GM11168 (cell line): Measurements from ENCODE around the gene CDKN3.
"Not testable (repeated sequence)": the region's sequence is repeated elsewhere in the genome, so short reads cannot be mapped to it uniquely, and the experiment has no call there.

ENCODE experiments used
- in situ Hi-C: fragments of 300-500 bp; cut with MboI; formaldehyde crosslinking; loops from one replicate; pipeline ENCODE4 v1.12.0; 2022; ENCODE audit warnings: low sequenced_read_pairs; ENCODE audit not compliant: unreplicated experiment

The CDKN3 gene

GRCh38 chr14:54411371-54411770 is 14.6 kb downstream of the CDKN3 start:
- in situ Hi-C loops: no loop called here

GRCh38 chr14:54420478-54421142 is 23.8 kb downstream of the CDKN3 start:
- in situ Hi-C loops: no loop called here

- in situ Hi-C loops: no loop called here
Observed at GRCh38 chr14:54423991-54424390, 27.2 kb downstream of the CDKN3 start.

GRCh38 chr14:54424479-54424901 is 27.7 kb downstream of the CDKN3 start:
- in situ Hi-C loops: no loop called here

- in situ Hi-C loops: no loop called here
Observed at GRCh38 chr14:54425068-54425467, 28.3 kb downstream of the CDKN3 start.

GRCh38 chr14:54425537-54426274 is 28.9 kb downstream of the CDKN3 start:
- in situ Hi-C loops: no loop called here

- in situ Hi-C loops: no loop called here
Observed at GRCh38 chr14:54427871-54428270, 31.1 kb downstream of the CDKN3 start.

- in situ Hi-C loops: no loop called here
Observed at GRCh38 chr14:54428527-54428926, 31.7 kb downstream of the CDKN3 start.

GRCh38 chr14:54435500-54435981 is 38.7 kb downstream of the CDKN3 start:
- in situ Hi-C loops: no loop called here

GRCh38 chr14:54437954-54438353 is 41.1 kb downstream of the CDKN3 start:
- in situ Hi-C loops: not testable (repeated sequence)

- in situ Hi-C loops: no loop called here
Observed at GRCh38 chr14:54438703-54439102, 41.9 kb downstream of the CDKN3 start.

GRCh38 chr14:54440037-54440436 is 43.2 kb downstream of the CDKN3 start:
- in situ Hi-C loops: no loop called here

GRCh38 chr14:54440476-54440872 is 43.7 kb downstream of the CDKN3 start:
- in situ Hi-C loops: no loop called here

GRCh38 chr14:54440873-54441868 is 44.4 kb downstream of the CDKN3 start, which contains the start of gene CNIH1:
Gene CNIH1 (minus strand): TSS chr14:54441374. CDS start chr14:54441327, 47 bp downstream.
- in situ Hi-C loops: no loop called here

- in situ Hi-C loops: not testable (repeated sequence)
Observed at GRCh38 chr14:54442961-54443360, 46.2 kb downstream of the CDKN3 start.

- in situ Hi-C loops: no loop called here
Observed at GRCh38 chr14:54443981-54444380, 47.2 kb downstream of the CDKN3 start.

GRCh38 chr14:54444681-54445080 is 47.9 kb downstream of the CDKN3 start:
- in situ Hi-C loops: no loop called here

- in situ Hi-C loops: no loop called here
Observed at GRCh38 chr14:54446161-54446693, 49.4 kb downstream of the CDKN3 start.

GRCh38 chr14:54447231-54447692 is 50.5 kb downstream of the CDKN3 start:
- in situ Hi-C loops: no loop called here

GRCh38 chr14:54450535-54450934 is 53.7 kb downstream of the CDKN3 start:
- in situ Hi-C loops: no loop called here
